AG04450 (cell line): ENCODE data around the gene PCDHGA8. TPM values are rescaled to one million over a fixed set of nuclear protein-coding genes. Genes with fewer than 3 reads are reported as not detected.
"Not testable (repeated sequence)": the region's sequence is repeated elsewhere in the genome, so short reads cannot be mapped to it uniquely, and the experiment has no call there.

Experiments
- CTCF ChIA-PET: fragments of 300-600, 350-600 bp; formaldehyde crosslinking; extraction: SDS; loops from one replicate; lab custom pipeline; 2022; ENCODE audit warnings: antibody characterized with exemption, inconsistent platforms; lab: Charles Lee
- POLR2A ChIA-PET: fragments of 350-600 bp; formaldehyde crosslinking; extraction: SDS; loops from one replicate; lab custom pipeline; 2021; ENCODE audit warnings: antibody characterized with exemption, inconsistent platforms; lab: Yijun Ruan, JAX
- DNase-seq: peaks from one replicate; pipeline ENCODE4 v3.0.0-alpha.2; 2011; ENCODE audit warnings: low read depth, low spot score
- H3K27ac ChIP-seq: one replicate; pipeline ENCODE4 v1.5.1; 2012; ENCODE audit warnings: low read depth, low read length, control low read depth
- H3K27me3 ChIP-seq: one replicate; pipeline ENCODE4 v1.6.0; 2012; ENCODE audit warnings: low read length; ENCODE audit not compliant: control insufficient read depth, insufficient read depth
- H3K4me3 ChIP-seq: 2 replicates; pipeline ENCODE4 v1.5.1; 2011; ENCODE audit warnings: mild to moderate bottlenecking, low read depth, low read length, control low read depth
- H3K9me3 ChIP-seq: 2 replicates; pipeline ENCODE4 v1.5.1; 2012; ENCODE audit warnings: low read length; ENCODE audit not compliant: control insufficient read depth, insufficient read depth
- CTCF ChIP-seq: IDR thresholded peaks from 2 replicates; pipeline ENCODE4 v1.5.1; 2011; ENCODE audit warnings: low read depth, low read length, control low read depth, inconsistent platforms
- polyA plus RNA-seq: library from polyadenylated mRNA; depleted of rRNA; stranded (reverse); fragments of >200 nt; gene quantifications from 2 replicates; pipeline ENCODE4 v1.2.3, GENCODE V29; 2011

Gene PCDHGA8
- polyA plus RNA-seq, 1 experiment: 0.93 TPM

- H3K4me3 ChIP-seq: peak within 1 kb of the TSS; percentile 41
- peaks cover 61% of the 10 kb centered on the region for H3K9me3 ChIP-seq
- H3K27me3 ChIP-seq, H3K27ac ChIP-seq, DNase-seq, POLR2A ChIA-PET: not testable (repeated sequence)
- TF ChIP-seq CTCF: peak; percentile 50
- CTCF ChIA-PET: interaction anchor here (1.0 to 4.3 kb wide), 9 partner anchors 20 to 168 kb away, joined by 3 to 40 read pairs (median 4); partner anchors contain the start of genes PCDHGA1, PCDHGA12, PCDHGA2 and PCDHGB3
These were observed 5.5 kb downstream of the PCDHGA8 start, which contains the start of gene PCDHGB5 for GRCh38 chr5:141397756-141398551. PCDHGB5 (plus strand) TSS chr5:141397947; CDS start chr5:141398128, 181 bp downstream.

GRCh38 chr5:141398608-141399007 lies 6.2 kb downstream of the PCDHGA8 start:
- ChIA-PET POLR2A (no interaction called here), CTCF (interaction anchor here (1.7 to 4.3 kb wide), 2 partner anchors 31 to 165 kb away, joined by 3 to 40 read pairs; partner anchors contain the start of gene PCDHGA12)
- no peak overlapping the region for H3K27ac ChIP-seq
- no peak for DNase-seq
- no peak overlapping the region for H3K4me3 ChIP-seq
- peaks cover 61% of the 10 kb centered on the region for H3K9me3 ChIP-seq
- TF ChIP-seq CTCF: no peak
- no peaks in the 10 kb centered on the region for H3K27me3 ChIP-seq

GRCh38 chr5:141399555-141400258 lies 7.3 kb downstream of the PCDHGA8 start:
- ChIA-PET CTCF (interaction anchor here (2.2 kb wide), 1 partner anchor 158 kb away, joined by 18 read pairs; no protein-coding TSS in a partner anchor), POLR2A (no interaction called here)
- DNase-seq: no peak
- H3K27me3 ChIP-seq: no peaks in the 10 kb centered on the region
- peaks cover 61% of the 10 kb centered on the region for H3K9me3 ChIP-seq
- no peak overlapping the region for H3K27ac ChIP-seq
- no peak overlapping the region for H3K4me3 ChIP-seq
- TF ChIP-seq CTCF: no peak

GRCh38 chr5:141402553-141403243 lies 10.3 kb downstream of the PCDHGA8 start, which contains the start of gene PCDHGA9:
PCDHGA9 (plus strand) TSS chr5:141402778; CDS start chr5:141402953, 175 bp downstream.
- H3K27ac ChIP-seq: peak within 1 kb of the TSS; percentile 47
- peaks cover 64% of the 10 kb centered on the region for H3K9me3 ChIP-seq
- ChIA-PET POLR2A (interaction anchor here (1.1 kb wide), 1 partner anchor 161 kb away, joined by 4 read pairs; no protein-coding TSS in a partner anchor), CTCF (interaction anchor here (0.9 to 2.0 kb wide), 6 partner anchors 10 to 165 kb away, joined by 3 to 18 read pairs (median 7); partner anchors contain the start of genes PCDHGA10 and PCDHGB7)
- DNase-seq: no peak
- TF ChIP-seq CTCF: peak; percentile 53
- no peaks in the 10 kb centered on the region for H3K27me3 ChIP-seq
- H3K4me3 ChIP-seq: peak within 1 kb of the TSS; percentile 45
